WTC11 (cell line): ENCODE results near the gene USP10. TPM values are rescaled to one million over a fixed set of nuclear protein-coding genes. Genes with fewer than 3 reads are reported as not detected.
A peak's percentile ranks its signal among the peaks of the same experiment; 100 is the strongest.

Source experiments
- ATAC-seq: fragments of 200-7000 bp; cut with Tn5 transposase; 2 replicates; pipeline ENCODE4 v1.10.0; 2021; ENCODE audit warnings: mild to moderate bottlenecking, moderate library complexity
- CTCF ChIA-PET: fragments of 300-600 bp; sonication (Branson Sonifier 250); formaldehyde crosslinking; loops from one replicate; lab custom pipeline; 2021; ENCODE audit warnings: antibody characterized with exemption; lab: Charles Lee
- POLR2A ChIA-PET: fragments of 350-600 bp; sonication (Branson Sonifier 250); formaldehyde crosslinking; loops from one replicate; lab custom pipeline; 2021; ENCODE audit warnings: antibody characterized with exemption; lab: Charles Lee
- DNase-seq: peaks from one replicate; pipeline ENCODE4 v3.0.0; 2021; ENCODE audit warnings: low spot score
- H3K27ac Mint-ChIP-seq: 2 replicates; pipeline ENCODE4 v1.8.0; 2021; ENCODE audit warnings: mixed read lengths
- H3K27me3 Mint-ChIP-seq: 2 replicates; pipeline ENCODE4 v1.8.0; 2021; ENCODE audit warnings: low read depth, mild to moderate bottlenecking, moderate library complexity, mixed read lengths
- H3K36me3 Mint-ChIP-seq: 2 replicates; pipeline ENCODE4 v1.8.0; 2021; ENCODE audit warnings: mixed read lengths
- H3K4me1 Mint-ChIP-seq: 2 replicates; pipeline ENCODE4 v1.8.0; 2022; ENCODE audit warnings: mixed read lengths
- H3K4me3 Mint-ChIP-seq: 2 replicates; pipeline ENCODE4 v1.8.0; 2021; ENCODE audit warnings: mild to moderate bottlenecking, moderate library complexity, mixed read lengths
- H3K9me3 Mint-ChIP-seq: 2 replicates; pipeline ENCODE4 v1.8.0; 2021; ENCODE audit warnings: mixed read lengths
- CTCF ChIP-seq: fragments of 200-600 bp; IDR thresholded peaks from 2 replicates; pipeline ENCODE4 v1.8.0; 2022; ENCODE audit warnings: antibody characterized with exemption
- E2F4 ChIP-seq: sonication (generic); formaldehyde crosslinking; IDR thresholded peaks from 2 replicates; pipeline ENCODE4 v1.8.1; 2022; ENCODE audit warnings: low read depth, mild to moderate bottlenecking, moderate library complexity, missing genetic modification reagents, borderline replicate concordance
- EMX1 ChIP-seq: fragments of 250-450 bp; sonication (Bioruptor Pico); IDR thresholded peaks from 2 replicates; pipeline ENCODE4 v1.8.0; 2021; ENCODE audit warnings: mild to moderate bottlenecking
- ERG ChIP-seq: fragments of 250-450 bp; sonication (Bioruptor Pico); IDR thresholded peaks from 2 replicates; pipeline ENCODE4 v1.8.0; 2021; ENCODE audit warnings: mild to moderate bottlenecking
- ESRRA ChIP-seq: sonication (generic); formaldehyde crosslinking; IDR thresholded peaks from 2 replicates; pipeline ENCODE4 v1.8.1; 2022; ENCODE audit warnings: mild to moderate bottlenecking, missing genetic modification reagents, borderline replicate concordance
- ETV6 ChIP-seq: sonication (generic); formaldehyde crosslinking; IDR thresholded peaks from 2 replicates; pipeline ENCODE4 v1.8.1; 2022; ENCODE audit warnings: mild to moderate bottlenecking, missing genetic modification reagents
- GRHL2 ChIP-seq: fragments of 250-450 bp; sonication (Bioruptor Pico); IDR thresholded peaks from 2 replicates; pipeline ENCODE4 v1.8.0; 2022; ENCODE audit warnings: mild to moderate bottlenecking, moderate library complexity; ENCODE audit not compliant: insufficient replicate concordance, severe bottlenecking
- GTF2I ChIP-seq: fragments of 250-450 bp; sonication (Bioruptor Pico); conservative IDR thresholded peaks from 2 replicates; pipeline ENCODE4 v1.4.0; 2021; ENCODE audit warnings: mild to moderate bottlenecking
- JAZF1 ChIP-seq: fragments of 250-450 bp; sonication (Bioruptor Pico); IDR thresholded peaks from 2 replicates; pipeline ENCODE4 v1.9.0; 2021; ENCODE audit warnings: moderate library complexity, mild to moderate bottlenecking, inconsistent platforms
- NR3C1 ChIP-seq: sonication (generic); formaldehyde crosslinking; conservative IDR thresholded peaks from 2 replicates; pipeline ENCODE4 v1.8.1; 2023; ENCODE audit warnings: low read depth, mild to moderate bottlenecking, missing genetic modification reagents
- PRDM15 ChIP-seq: sonication (generic); formaldehyde crosslinking; IDR thresholded peaks from 2 replicates; pipeline ENCODE4 v1.8.0; 2022; ENCODE audit warnings: missing genetic modification reagents
- RELA ChIP-seq: sonication (generic); formaldehyde crosslinking; IDR thresholded peaks from 2 replicates; pipeline ENCODE4 v1.8.1; 2022; ENCODE audit warnings: missing genetic modification reagents, mild to moderate bottlenecking, borderline replicate concordance
- SMAD3 ChIP-seq: sonication (generic); formaldehyde crosslinking; IDR thresholded peaks from 2 replicates; pipeline ENCODE4 v1.8.0; 2022; ENCODE audit warnings: missing genetic modification reagents, mild to moderate bottlenecking, borderline replicate concordance
- SOX15 ChIP-seq: fragments of 250-450 bp; sonication (Bioruptor Pico); IDR thresholded peaks from 2 replicates; pipeline ENCODE4 v1.9.0; 2021; ENCODE audit warnings: mild to moderate bottlenecking
- ZBTB21 ChIP-seq: sonication (generic); formaldehyde crosslinking; IDR thresholded peaks from 2 replicates; pipeline ENCODE4 v1.8.1; 2023; ENCODE audit warnings: mild to moderate bottlenecking, missing genetic modification reagents, borderline replicate concordance
- ZNF219 ChIP-seq: sonication (generic); formaldehyde crosslinking; IDR thresholded peaks from 2 replicates; pipeline ENCODE4 v1.8.0; 2023; ENCODE audit warnings: missing genetic modification reagents, mild to moderate bottlenecking, borderline replicate concordance
- total RNA-seq: library from RNA; stranded (reverse); gene quantifications from 3 replicates; pipeline ENCODE4 v1.2.3, GENCODE V29; 2021
- TF ChIP-seq, protein P1 (sequence below): sonication (generic); formaldehyde crosslinking; IDR thresholded peaks from 2 replicates; pipeline ENCODE4 v1.8.1; 2023; ENCODE audit warnings: mild to moderate bottlenecking, missing genetic modification reagents, borderline replicate concordance

USP10 gene
- total RNA-seq, 1 experiment from 2014 or later = 138 TPM

DNA sequence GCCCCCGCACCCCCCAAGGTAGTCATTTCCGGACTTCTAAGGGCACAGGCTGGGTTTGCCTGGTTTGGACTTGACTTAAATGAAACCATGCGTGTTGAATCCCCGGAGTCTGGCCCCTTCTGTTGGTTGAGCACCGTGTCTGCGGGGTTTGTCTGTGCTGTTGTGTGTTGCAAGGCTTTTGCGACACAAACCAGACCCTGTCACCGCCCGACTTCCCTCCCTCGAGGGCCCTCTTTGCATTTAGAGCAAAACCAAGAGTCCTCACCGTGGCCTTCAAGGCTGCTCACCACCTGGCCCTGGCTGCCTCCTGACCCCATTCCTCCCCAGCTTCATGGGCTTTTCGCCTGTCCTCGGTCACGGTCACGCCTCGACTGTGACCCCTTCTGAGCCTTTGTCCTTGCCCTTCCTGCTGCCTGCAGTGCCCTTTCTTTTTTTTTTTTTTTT is 127.4 kb downstream of the USP10 start:
- ATAC-seq = no peak; the same call in 1 of the 2 replicates
- H3K27ac Mint-ChIP-seq = peak overlapping the region; percentile 70; the same call in 1 of the 2 replicates
- ChIA-PET CTCF (interaction anchor here (1.4 to 1.8 kb wide), 2 partner anchors 99 to 125 kb away, joined by 4 read pairs; no protein-coding TSS in a partner anchor), POLR2A (interaction anchor here (0.6 kb wide), 1 partner anchor 30 kb away, joined by 4 read pairs; no protein-coding TSS in a partner anchor)
- no peaks in the 10 kb centered on the region for H3K36me3 Mint-ChIP-seq
- no peak for DNase-seq
- H3K4me1 Mint-ChIP-seq = peaks cover 8% of the 10 kb centered on the region
- H3K4me3 Mint-ChIP-seq = no peak overlapping the region
- peaks cover 3% of the 10 kb centered on the region; the same call in 1 of the 2 replicates for H3K9me3 Mint-ChIP-seq
- TF ChIP-seq ZBTB21 (CRISPR knock-in tag) (no peak), PRDM15 (CRISPR knock-in tag) (no peak), EMX1 (no peak), SMAD3 (CRISPR knock-in tag) (no peak), GRHL2 (CRISPR knock-in tag) (no peak), GTF2I (CRISPR knock-in tag) (no peak), CTCF (no peak), RELA (CRISPR knock-in tag) (no peak)
- H3K27me3 Mint-ChIP-seq = peaks cover 5% of the 10 kb centered on the region

GRCh38 chr16:84827897-84828296 is 128.1 kb downstream of the USP10 start:
- TF ChIP-seq ERG (CRISPR knock-in tag) = no peak
- no peak for TF ChIP-seq E2F4 (CRISPR knock-in tag)
- TF ChIP-seq SMAD3 (CRISPR knock-in tag) = no peak
- no peak for TF ChIP-seq ZNF219 (CRISPR knock-in tag)
- TF ChIP-seq SOX15 (CRISPR knock-in tag) = no peak
- TF ChIP-seq JAZF1 (CRISPR knock-in tag) = no peak
- TF ChIP-seq, protein P1, sequence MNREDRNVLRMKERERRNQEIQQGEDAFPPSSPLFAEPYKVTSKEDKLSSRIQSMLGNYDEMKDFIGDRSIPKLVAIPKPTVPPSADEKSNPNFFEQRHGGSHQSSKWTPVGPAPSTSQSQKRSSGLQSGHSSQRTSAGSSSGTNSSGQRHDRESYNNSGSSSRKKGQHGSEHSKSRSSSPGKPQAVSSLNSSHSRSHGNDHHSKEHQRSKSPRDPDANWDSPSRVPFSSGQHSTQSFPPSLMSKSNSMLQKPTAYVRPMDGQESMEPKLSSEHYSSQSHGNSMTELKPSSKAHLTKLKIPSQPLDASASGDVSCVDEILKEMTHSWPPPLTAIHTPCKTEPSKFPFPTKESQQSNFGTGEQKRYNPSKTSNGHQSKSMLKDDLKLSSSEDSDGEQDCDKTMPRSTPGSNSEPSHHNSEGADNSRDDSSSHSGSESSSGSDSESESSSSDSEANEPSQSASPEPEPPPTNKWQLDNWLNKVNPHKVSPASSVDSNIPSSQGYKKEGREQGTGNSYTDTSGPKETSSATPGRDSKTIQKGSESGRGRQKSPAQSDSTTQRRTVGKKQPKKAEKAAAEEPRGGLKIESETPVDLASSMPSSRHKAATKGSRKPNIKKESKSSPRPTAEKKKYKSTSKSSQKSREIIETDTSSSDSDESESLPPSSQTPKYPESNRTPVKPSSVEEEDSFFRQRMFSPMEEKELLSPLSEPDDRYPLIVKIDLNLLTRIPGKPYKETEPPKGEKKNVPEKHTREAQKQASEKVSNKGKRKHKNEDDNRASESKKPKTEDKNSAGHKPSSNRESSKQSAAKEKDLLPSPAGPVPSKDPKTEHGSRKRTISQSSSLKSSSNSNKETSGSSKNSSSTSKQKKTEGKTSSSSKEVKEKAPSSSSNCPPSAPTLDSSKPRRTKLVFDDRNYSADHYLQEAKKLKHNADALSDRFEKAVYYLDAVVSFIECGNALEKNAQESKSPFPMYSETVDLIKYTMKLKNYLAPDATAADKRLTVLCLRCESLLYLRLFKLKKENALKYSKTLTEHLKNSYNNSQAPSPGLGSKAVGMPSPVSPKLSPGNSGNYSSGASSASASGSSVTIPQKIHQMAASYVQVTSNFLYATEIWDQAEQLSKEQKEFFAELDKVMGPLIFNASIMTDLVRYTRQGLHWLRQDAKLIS (CRISPR knock-in tag) = no peak
- no peak for TF ChIP-seq ETV6 (CRISPR knock-in tag)
- TF ChIP-seq NR3C1 = no peak
- TF ChIP-seq ESRRA = no peak
- TF ChIP-seq CTCF = no peak
- ChIA-PET CTCF (interaction anchor here (1.3 kb wide), 1 partner anchor 205 kb away, joined by 3 read pairs; no protein-coding TSS in a partner anchor), POLR2A (interaction anchor here (0.6 kb wide), 1 partner anchor 31 kb away, joined by 4 read pairs; no protein-coding TSS in a partner anchor)
- DNase-seq (no peak), ATAC-seq (no peak)
- H3K4me1 Mint-ChIP-seq = peaks cover 8% of the 10 kb centered on the region
- H3K36me3 Mint-ChIP-seq = no peaks in the 10 kb centered on the region
- H3K4me3 Mint-ChIP-seq = no peak overlapping the region
- peaks cover 3% of the 10 kb centered on the region; the same call in 1 of the 2 replicates for H3K9me3 Mint-ChIP-seq
- no peak overlapping the region; the same call in 1 of the 2 replicates for H3K27ac Mint-ChIP-seq
- no peaks in the 10 kb centered on the region for H3K27me3 Mint-ChIP-seq
